T-cell (primary cell): Measurements from ENCODE around the gene DLG2. TPM values are rescaled to one million over a fixed set of nuclear protein-coding genes. Genes with fewer than 3 reads are reported as not detected.

ENCODE experiments used
- ATAC-seq, 4 experiments: fragments of 200-7000 bp in 3 of 4; fragments of 150-1000 bp in 1 of 4; cut with Tn5 transposase; replicated peaks in 1 of 4; 1 replicate in 3 of 4; 2 replicates in 1 of 4; pipeline ENCODE4 v1.10.0; 2021; ENCODE audit warnings: moderate library complexity in 3 of 4, mild to moderate bottlenecking in 2 of 4, moderate number of reproducible peaks in 1 of 4
- CTCF ChIA-PET, 2 donors: fragments of 300-600 bp; sonication (Branson Sonifier 250); formaldehyde crosslinking; loops; one replicate each; lab custom pipeline; 2022; ENCODE audit warnings: antibody characterized with exemption in 2 of 2; lab: Charles Lee
- POLR2A ChIA-PET, 2 donors: fragments of 300-600 bp; sonication (Branson Sonifier 250); formaldehyde crosslinking; loops; one replicate each; lab custom pipeline; 2022; ENCODE audit warnings: antibody characterized with exemption in 2 of 2; lab: Charles Lee
- DNase-seq, 35 experiments: peaks; one replicate each; pipeline versions ENCODE4 v3.0.0 to v3.0.0-alpha.2; 2013 to 2023
- H3K27ac ChIP-seq: one replicate; pipeline ENCODE4 v1.5.1; 2013; ENCODE audit warnings: low read length
- H3K27me3 ChIP-seq, 2 experiments: replicated peaks in 1 of 2; 1 replicate in 1 of 2; 2 replicates in 1 of 2; pipeline versions ENCODE4 v1.6.1 to v1.7.0; 2013; ENCODE audit warnings: low read length in 1 of 2, mixed read lengths in 1 of 2; ENCODE audit not compliant: control insufficient read depth in 2 of 2, insufficient read depth in 2 of 2; ENCODE audit errors: extremely low read depth in 1 of 2
- H3K36me3 ChIP-seq, 2 donors: 1 replicate in 1 of 2; 2 replicates in 1 of 2; pipeline versions ENCODE4 v1.6.1 to v1.7.0; 2013; ENCODE audit warnings: low read length in 1 of 2; ENCODE audit not compliant: control insufficient read depth in 2 of 2, insufficient read depth in 1 of 2; ENCODE audit errors: extremely low read depth in 1 of 2
- H3K4me1 ChIP-seq, 2 experiments: 1 replicate in 1 of 2; 2 replicates in 1 of 2; pipeline versions ENCODE4 v1.6.1 to v1.7.0; 2013; ENCODE audit warnings: low read length in 2 of 2, mixed read lengths in 1 of 2; ENCODE audit not compliant: insufficient read depth in 2 of 2, control insufficient read depth in 1 of 2; ENCODE audit errors: extremely low read depth in 1 of 2
- H3K4me3 ChIP-seq, 2 donors: 1 replicate in 1 of 2; 2 replicates in 1 of 2; pipeline versions ENCODE4 v1.5.1 to v1.7.0; 2013; ENCODE audit warnings: mild to moderate bottlenecking in 2 of 2, low read length in 1 of 2, moderate library complexity in 1 of 2; ENCODE audit not compliant: control insufficient read depth in 1 of 2; ENCODE audit errors: extremely low read depth in 1 of 2
- H3K9me3 ChIP-seq: 2 replicates; pipeline ENCODE4 v1.7.0; 2013
- H3K27ac Mint-ChIP-seq, 2 donors: one replicate each; pipeline ENCODE4 v1.8.0; 2020 to 2021; ENCODE audit warnings: mild to moderate bottlenecking in 2 of 2, mixed read lengths in 2 of 2
- H3K27me3 Mint-ChIP-seq, 2 donors: one replicate each; pipeline ENCODE4 v1.8.0; 2021 to 2022; ENCODE audit warnings: mixed read lengths in 2 of 2
- H3K36me3 Mint-ChIP-seq: one replicate; pipeline ENCODE4 v1.8.0; 2021; ENCODE audit warnings: mixed read lengths
- H3K4me1 Mint-ChIP-seq, 3 donors: one replicate each; pipeline ENCODE4 v1.8.0; 2020 to 2022; ENCODE audit warnings: mixed read lengths in 3 of 3, mild to moderate bottlenecking in 1 of 3
- H3K4me3 Mint-ChIP-seq, 3 donors: one replicate each; pipeline ENCODE4 v1.8.0; 2020 to 2022; ENCODE audit warnings: mild to moderate bottlenecking in 3 of 3, mixed read lengths in 3 of 3, moderate library complexity in 3 of 3
- H3K9me3 Mint-ChIP-seq, 3 donors: one replicate each; pipeline ENCODE4 v1.8.0; 2020 to 2022; ENCODE audit warnings: mixed read lengths in 3 of 3
- WGBS: methylation state at CpG from one replicate; pipeline ENCODE4 v1.1.5; 2013; ENCODE audit warnings: missing lambda C conversion rate; ENCODE audit not compliant: insufficient coverage; 5-methylcytosine and 5-hydroxymethylcytosine counted together
- total RNA-seq, 35 experiments: library from RNA in 6 of 35; stranded (reverse) in 6 of 35; fragments of 120-200 nt in 1 of 35; gene quantifications; one replicate each; pipeline versions ENCODE4 v1.2.1 to v1.2.4 and lab custom pipeline; 2013 to 2026

Gene DLG2
- total RNA-seq, 5 donors from 2014 or later (not counting 1 experiment from before 2014, with no cell fraction given): 2.3 to 4.1 (median 2.9) TPM

GRCh38 chr11:84333221-84333620 lies 1293.9 kb downstream of the DLG2 start:
- no peak overlapping the region for H3K27ac ChIP-seq
- H3K4me1 ChIP-seq: no peaks in the 10 kb centered on the region
- Mint-ChIP-seq H3K4me3 (no peak overlapping the region), H3K9me3 (peaks cover 6 to 26% (median 10%) of the 10 kb centered on the region in 3 donors), H3K36me3 (no peaks in the 10 kb centered on the region), H3K27me3 (no peaks in the 10 kb centered on the region), H3K27ac (no peak overlapping the region), H3K4me1 (no peaks in the 10 kb centered on the region)
- H3K4me3 ChIP-seq: no peak overlapping the region
- H3K9me3 ChIP-seq: no peaks in the 10 kb centered on the region
- no peak for ATAC-seq
- no peak for DNase-seq
- no peaks in the 10 kb centered on the region for H3K27me3 ChIP-seq
- ChIA-PET CTCF (no interaction called here), POLR2A (interaction anchor here in 1 of 2 donors (0.6 kb wide), 1 partner anchor 323 kb away, joined by 3 read pairs; no protein-coding TSS in a partner anchor)
- 84% methylated on average over 2 of the region's 3 CpGs for WGBS
- H3K36me3 ChIP-seq: no peaks in the 10 kb centered on the region

GRCh38 chr11:84322211-84322610 lies 1304.9 kb downstream of the DLG2 start:
- ATAC-seq: no peak
- no peak for DNase-seq
- no peaks in the 10 kb centered on the region for H3K9me3 ChIP-seq
- CTCF ChIA-PET: no interaction called here
- Mint-ChIP-seq H3K27ac (no peak overlapping the region), H3K4me1 (no peaks in the 10 kb centered on the region), H3K36me3 (no peaks in the 10 kb centered on the region), H3K27me3 (no peaks in the 10 kb centered on the region), H3K4me3 (no peak overlapping the region), H3K9me3 (peaks cover 12 to 30% (median 20%) of the 10 kb centered on the region in 3 donors)
- H3K27me3 ChIP-seq: no peaks in the 10 kb centered on the region
- H3K4me3 ChIP-seq: no peak overlapping the region
- POLR2A ChIA-PET: no interaction called here
- no peak overlapping the region for H3K27ac ChIP-seq
- no peaks in the 10 kb centered on the region for H3K36me3 ChIP-seq
- H3K4me1 ChIP-seq: no peaks in the 10 kb centered on the region

GRCh38 chr11:84319863-84320262 lies 1307.3 kb downstream of the DLG2 start:
- ATAC-seq (no peak), DNase-seq (no peak)
- Mint-ChIP-seq H3K27ac (no peak overlapping the region), H3K4me3 (no peak overlapping the region), H3K9me3 (peaks cover 12 to 30% (median 16%) of the 10 kb centered on the region in 3 donors), H3K27me3 (no peaks in the 10 kb centered on the region), H3K36me3 (no peaks in the 10 kb centered on the region), H3K4me1 (no peaks in the 10 kb centered on the region)
- Histone ChIP-seq H3K27me3 (no peaks in the 10 kb centered on the region), H3K9me3 (no peaks in the 10 kb centered on the region), H3K27ac (no peak overlapping the region), H3K4me1 (no peaks in the 10 kb centered on the region), H3K4me3 (no peak overlapping the region), H3K36me3 (no peaks in the 10 kb centered on the region)
- ChIA-PET POLR2A (no interaction called here), CTCF (no interaction called here)
- no CpG with 5 or more reads among the region's 2 CpGs for WGBS

GRCh38 chr11:84316866-84317555 lies 1310.1 kb downstream of the DLG2 start:
- whole genome bisulfite sequencing: 74% methylated on average over 8 of the region's 15 CpGs
- Mint-ChIP-seq H3K27me3 (no peaks in the 10 kb centered on the region), H3K27ac (no peak overlapping the region), H3K4me3 (no peak overlapping the region), H3K9me3 (peaks cover 8 to 17% (median 10%) of the 10 kb centered on the region in 3 donors), H3K4me1 (no peaks in the 10 kb centered on the region), H3K36me3 (no peaks in the 10 kb centered on the region)
- Histone ChIP-seq H3K9me3 (no peaks in the 10 kb centered on the region), H3K36me3 (no peaks in the 10 kb centered on the region), H3K27me3 (no peaks in the 10 kb centered on the region), H3K4me3 (no peak overlapping the region), H3K4me1 (no peaks in the 10 kb centered on the region), H3K27ac (no peak overlapping the region)
- no peak for DNase-seq
- ATAC-seq: no peak
- POLR2A ChIA-PET: no interaction called here
- CTCF ChIA-PET: no interaction called here

GRCh38 chr11:84313830-84314359 lies 1313.2 kb downstream of the DLG2 start:
- 88% methylated on average over 2 of the region's 4 CpGs for WGBS
- Mint-ChIP-seq H3K27ac (no peak overlapping the region), H3K27me3 (no peaks in the 10 kb centered on the region), H3K9me3 (peaks cover 5 to 25% (median 9%) of the 10 kb centered on the region in 3 donors), H3K4me3 (no peak overlapping the region), H3K4me1 (no peaks in the 10 kb centered on the region), H3K36me3 (no peaks in the 10 kb centered on the region)
- Histone ChIP-seq H3K27ac (no peak overlapping the region), H3K27me3 (no peaks in the 10 kb centered on the region), H3K9me3 (no peaks in the 10 kb centered on the region), H3K36me3 (no peaks in the 10 kb centered on the region), H3K4me1 (no peaks in the 10 kb centered on the region), H3K4me3 (no peak overlapping the region)
- ChIA-PET POLR2A (no interaction called here), CTCF (no interaction called here)
- no peak for ATAC-seq
- no peak for DNase-seq

GRCh38 chr11:84310268-84310667 lies 1316.9 kb downstream of the DLG2 start:
- no peak for DNase-seq
- H3K27me3 Mint-ChIP-seq: no peaks in the 10 kb centered on the region
- no peaks in the 10 kb centered on the region for H3K36me3 ChIP-seq
- H3K9me3 ChIP-seq: no peaks in the 10 kb centered on the region
- H3K27ac ChIP-seq: no peak overlapping the region
- CTCF ChIA-PET: no interaction called here
- WGBS: no CpG with 5 or more reads among the region's 1 CpG
- H3K27ac Mint-ChIP-seq: no peak overlapping the region
- H3K4me1 ChIP-seq: no peaks in the 10 kb centered on the region
- ATAC-seq: no peak
- H3K9me3 Mint-ChIP-seq: peaks cover 5 to 28% (median 9%) of the 10 kb centered on the region in 3 donors
- POLR2A ChIA-PET: no interaction called here
- H3K27me3 ChIP-seq: no peaks in the 10 kb centered on the region
- H3K4me3 ChIP-seq: no peak overlapping the region
- H3K4me1 Mint-ChIP-seq: no peaks in the 10 kb centered on the region
- no peak overlapping the region for H3K4me3 Mint-ChIP-seq
- H3K36me3 Mint-ChIP-seq: no peaks in the 10 kb centered on the region
